H9 (cell line): ENCODE data around the gene JAML. TPM values are rescaled to one million over a fixed set of nuclear protein-coding genes. Genes with fewer than 3 reads are reported as not detected.

ENCODE experiments used
- DNase-seq: peaks from one replicate; pipeline ENCODE4 v3.0.0-alpha.2; 2017
- H2AFZ ChIP-seq: one replicate; pipeline ENCODE4 v1.6.1; 2013; ENCODE audit warnings: mild to moderate bottlenecking, low read length, control low read depth, moderate library complexity
- H2AK5ac ChIP-seq: 2 replicates; pipeline ENCODE4 v1.6.1; 2013; ENCODE audit warnings: low read length, control low read depth, mixed read lengths; ENCODE audit not compliant: insufficient read length
- H2BK120ac ChIP-seq: one replicate; pipeline ENCODE4 v1.6.1; 2013; ENCODE audit warnings: low read depth, mild to moderate bottlenecking, low read length, control low read depth, inconsistent platforms; ENCODE audit not compliant: poor library complexity, severe bottlenecking
- H2BK12ac ChIP-seq: 2 replicates; pipeline ENCODE4 v1.6.1; 2013; ENCODE audit warnings: low read length, control low read depth, mixed read lengths, low read depth; ENCODE audit not compliant: insufficient read length
- H2BK15ac ChIP-seq: 2 replicates; pipeline ENCODE4 v1.6.1; 2013; ENCODE audit warnings: low read depth, low read length, control low read depth
- H2BK20ac ChIP-seq: one replicate; pipeline ENCODE4 v1.6.1; 2013; ENCODE audit warnings: low read depth, mild to moderate bottlenecking, low read length, control low read depth, inconsistent platforms; ENCODE audit not compliant: poor library complexity, severe bottlenecking
- H2BK5ac ChIP-seq: 2 replicates; pipeline ENCODE4 v1.6.1; 2013; ENCODE audit warnings: low read length, control low read depth, mixed read lengths; ENCODE audit not compliant: insufficient read length
- H3K14ac ChIP-seq: 2 replicates; pipeline ENCODE4 v1.6.1; 2013; ENCODE audit warnings: low read length, control low read depth; ENCODE audit not compliant: insufficient read depth
- H3K18ac ChIP-seq: 2 replicates; pipeline ENCODE4 v1.6.1; 2013; ENCODE audit warnings: low read depth, mild to moderate bottlenecking, mixed read lengths, low read length, control low read depth; ENCODE audit not compliant: insufficient read length
- H3K23ac ChIP-seq: 2 replicates; pipeline ENCODE4 v1.6.1; 2013; ENCODE audit warnings: low read length, control low read depth, mixed read lengths, low read depth; ENCODE audit not compliant: insufficient read length
- H3K23me2 ChIP-seq: 2 replicates; pipeline ENCODE4 v1.6.1; 2013; ENCODE audit warnings: low read depth, mild to moderate bottlenecking, mixed read lengths, low read length, control low read depth; ENCODE audit not compliant: insufficient read length, poor library complexity, severe bottlenecking
- H3K27ac ChIP-seq: 2 replicates; pipeline ENCODE4 v1.5.1; 2013; ENCODE audit warnings: low read length, control low read depth, mixed read lengths, low read depth; ENCODE audit not compliant: insufficient read length
- H3K27me3 ChIP-seq: 2 replicates; pipeline ENCODE4 v1.6.1; 2013; ENCODE audit warnings: low read length, control low read depth, inconsistent platforms; ENCODE audit not compliant: insufficient read depth
- H3K4ac ChIP-seq: 2 replicates; pipeline ENCODE4 v1.6.1; 2013; ENCODE audit warnings: low read depth, mild to moderate bottlenecking, control low read depth, inconsistent platforms, low read length, moderate library complexity
- H3K4me1 ChIP-seq: 2 replicates; pipeline ENCODE4 v1.6.1; 2013; ENCODE audit warnings: low read length, control low read depth, inconsistent platforms; ENCODE audit not compliant: insufficient read depth
- H3K4me2 ChIP-seq: 2 replicates; pipeline ENCODE4 v1.6.1; 2013; ENCODE audit warnings: low read length, control low read depth, mixed read lengths; ENCODE audit not compliant: insufficient read length, insufficient read depth
- H3K56ac ChIP-seq: 2 replicates; pipeline ENCODE4 v1.6.1; 2013; ENCODE audit warnings: low read depth, mild to moderate bottlenecking, mixed read lengths, low read length, control low read depth; ENCODE audit not compliant: insufficient read length
- H3K79me1 ChIP-seq: 2 replicates; pipeline ENCODE4 v1.6.1; 2013; ENCODE audit warnings: low read depth, mild to moderate bottlenecking, moderate library complexity, low read length, control low read depth, inconsistent platforms; ENCODE audit not compliant: insufficient read depth, poor library complexity, severe bottlenecking
- H3K79me2 ChIP-seq: 2 replicates; pipeline ENCODE4 v1.6.1; 2013; ENCODE audit warnings: low read length, control low read depth, inconsistent platforms; ENCODE audit not compliant: insufficient read depth
- H3K9ac ChIP-seq: 2 replicates; pipeline ENCODE4 v1.6.1; 2013; ENCODE audit warnings: low read length, control low read depth, mixed read lengths; ENCODE audit not compliant: insufficient read length; ENCODE audit errors: extremely low read depth
- H3K9me3 ChIP-seq: one replicate; pipeline ENCODE4 v1.6.1; 2013; ENCODE audit warnings: low read depth, low read length, inconsistent platforms; ENCODE audit not compliant: control insufficient read depth
- H3T11ph ChIP-seq: one replicate; pipeline ENCODE4 v1.6.1; 2013; ENCODE audit warnings: mild to moderate bottlenecking, low read length, control low read depth, inconsistent platforms
- H4K20me1 ChIP-seq: one replicate; pipeline ENCODE4 v1.6.1; 2013; ENCODE audit not compliant: control insufficient read depth, insufficient read length, insufficient read depth
- H4K5ac ChIP-seq: 2 replicates; pipeline ENCODE4 v1.6.1; 2013; ENCODE audit warnings: low read depth, mild to moderate bottlenecking, mixed read lengths, low read length, control low read depth; ENCODE audit not compliant: insufficient read length
- H4K8ac ChIP-seq: replicated peaks from 2 replicates; pipeline ENCODE4 v1.6.1; 2013; ENCODE audit warnings: low read length, control low read depth, mixed read lengths, low read depth; ENCODE audit not compliant: insufficient read length
- H4K91ac ChIP-seq: 2 replicates; pipeline ENCODE4 v1.6.1; 2013; ENCODE audit warnings: low read depth, mild to moderate bottlenecking, moderate library complexity, mixed read lengths, low read length, control low read depth; ENCODE audit not compliant: insufficient read length
- H3K27ac Mint-ChIP-seq, 3 experiments: 2 replicates in 2 of 3; 3 replicates in 1 of 3; pipeline ENCODE4 v1.8.0; 2020 to 2021; ENCODE audit warnings: mixed read lengths in 3 of 3, mild to moderate bottlenecking in 1 of 3, moderate library complexity in 1 of 3
- H3K27me3 Mint-ChIP-seq: 2 replicates; pipeline ENCODE4 v1.8.0; 2021; ENCODE audit warnings: low read depth, mild to moderate bottlenecking, moderate library complexity, mixed read lengths
- H3K36me3 Mint-ChIP-seq, 3 experiments: 2 replicates in 2 of 3; 3 replicates in 1 of 3; pipeline ENCODE4 v1.8.0; 2020 to 2021; ENCODE audit warnings: low read depth in 3 of 3, mixed read lengths in 3 of 3; ENCODE audit not compliant: insufficient read depth in 1 of 3
- H3K4me1 Mint-ChIP-seq, 2 experiments: 2 replicates each; pipeline ENCODE4 v1.8.0; 2020; ENCODE audit warnings: mixed read lengths in 2 of 2
- H3K4me3 Mint-ChIP-seq, 2 experiments: 2 replicates in 1 of 2; 3 replicates in 1 of 2; pipeline ENCODE4 v1.8.0; 2020 to 2021; ENCODE audit warnings: mild to moderate bottlenecking in 2 of 2, mixed read lengths in 2 of 2, moderate library complexity in 1 of 2
- H3K9me3 Mint-ChIP-seq, 2 experiments: 2 replicates in 1 of 2; 3 replicates in 1 of 2; pipeline ENCODE4 v1.8.0; 2020; ENCODE audit warnings: mild to moderate bottlenecking in 2 of 2, mixed read lengths in 2 of 2, moderate library complexity in 1 of 2
- WGBS: extraction: QIAGEN DNeasy Blood & Tissue Kit; methylation state at CpG from one replicate; pipeline ENCODE4 v1.1.7; 2013; ENCODE audit warnings: missing lambda C conversion rate, low lambda C conversion rate, mixed read lengths; ENCODE audit not compliant: insufficient read length; ENCODE audit errors: extremely low coverage; 5-methylcytosine and 5-hydroxymethylcytosine counted together
- total RNA-seq: library from RNA; stranded (reverse); gene quantifications from 2 replicates; pipeline ENCODE4 v1.2.1, GENCODE V29; 2021
- TF ChIP-seq, protein P1 (sequence below): fragments of 200-600 bp; sonication (generic); conservative IDR thresholded peaks from 3 replicates; pipeline ENCODE4 v1.8.0; 2021; ENCODE audit warnings: antibody characterized with exemption, mild to moderate bottlenecking

The JAML gene
- total RNA-seq, 1 experiment from 2014 or later = 0.48 TPM

DNA sequence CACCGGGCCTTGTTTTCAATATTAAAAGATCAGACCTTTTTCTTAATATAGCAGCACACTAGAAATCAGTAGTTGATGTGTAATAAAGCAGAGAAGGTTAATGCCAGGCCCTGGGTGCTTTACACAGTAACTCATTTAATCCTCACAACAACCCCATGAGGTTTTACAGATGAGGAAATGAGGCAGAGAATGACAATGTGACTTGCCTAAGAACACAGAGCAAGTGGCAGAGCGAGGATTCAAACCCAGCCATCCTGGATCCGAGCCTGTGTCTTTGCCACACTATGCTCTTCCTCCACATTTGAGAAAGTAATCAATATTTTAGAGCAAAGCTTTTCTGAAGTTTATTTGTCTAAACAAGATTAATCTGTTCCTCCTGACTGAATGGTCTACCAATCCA is 7.2 kb downstream of the JAML start:
- Histone ChIP-seq H3K23ac (no peak overlapping the region), H2BK120ac (no peak overlapping the region), H3K18ac (no peak overlapping the region), H3K4me1 (peaks cover 11% of the 10 kb centered on the region; the same call in 1 of the 2 replicates), H3K4ac (no peak overlapping the region), H2BK15ac (no peak overlapping the region), H2AFZ (no peak overlapping the region), H3K4me2 (no peak overlapping the region), H3K9ac (no peak overlapping the region), H4K91ac (no peak overlapping the region), H2AK5ac (no peak overlapping the region), H3K79me1 (no peaks in the 10 kb centered on the region), H3K56ac (no peak overlapping the region), H3K27me3 (no peaks in the 10 kb centered on the region), H3T11ph (no peak overlapping the region), H4K20me1 (no peaks in the 10 kb centered on the region), H3K9me3 (no peaks in the 10 kb centered on the region), H3K14ac (no peak overlapping the region), H2BK12ac (no peak overlapping the region), H3K23me2 (no peaks in the 10 kb centered on the region), H2BK5ac (no peak overlapping the region), H3K79me2 (no peaks in the 10 kb centered on the region), H3K27ac (no peak overlapping the region), H4K5ac (no peak overlapping the region), H4K8ac (no peak overlapping the region), H2BK20ac (no peak overlapping the region)
- TF ChIP-seq, protein P1, sequence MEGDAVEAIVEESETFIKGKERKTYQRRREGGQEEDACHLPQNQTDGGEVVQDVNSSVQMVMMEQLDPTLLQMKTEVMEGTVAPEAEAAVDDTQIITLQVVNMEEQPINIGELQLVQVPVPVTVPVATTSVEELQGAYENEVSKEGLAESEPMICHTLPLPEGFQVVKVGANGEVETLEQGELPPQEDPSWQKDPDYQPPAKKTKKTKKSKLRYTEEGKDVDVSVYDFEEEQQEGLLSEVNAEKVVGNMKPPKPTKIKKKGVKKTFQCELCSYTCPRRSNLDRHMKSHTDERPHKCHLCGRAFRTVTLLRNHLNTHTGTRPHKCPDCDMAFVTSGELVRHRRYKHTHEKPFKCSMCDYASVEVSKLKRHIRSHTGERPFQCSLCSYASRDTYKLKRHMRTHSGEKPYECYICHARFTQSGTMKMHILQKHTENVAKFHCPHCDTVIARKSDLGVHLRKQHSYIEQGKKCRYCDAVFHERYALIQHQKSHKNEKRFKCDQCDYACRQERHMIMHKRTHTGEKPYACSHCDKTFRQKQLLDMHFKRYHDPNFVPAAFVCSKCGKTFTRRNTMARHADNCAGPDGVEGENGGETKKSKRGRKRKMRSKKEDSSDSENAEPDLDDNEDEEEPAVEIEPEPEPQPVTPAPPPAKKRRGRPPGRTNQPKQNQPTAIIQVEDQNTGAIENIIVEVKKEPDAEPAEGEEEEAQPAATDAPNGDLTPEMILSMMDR = no peak
- Mint-ChIP-seq H3K9me3 (peaks cover 0 to 6% of the 10 kb centered on the region in 2 experiments; a peak in 3 of 5 replicates), H3K36me3 (peaks cover 0 to 6% (median 0%) of the 10 kb centered on the region in 3 experiments; a peak in 3 of 7 replicates), H3K27me3 (peaks cover 16% of the 10 kb centered on the region), H3K27ac (no peak overlapping the region), H3K4me1 (peaks cover 21 to 22% of the 10 kb centered on the region in 2 experiments), H3K4me3 (no peak overlapping the region)
- DNase-seq = no peak
- WGBS = no CpG with 5 or more reads among the region's 3 CpGs
